HepG2 (cell line): ENCODE results near the gene COL9A2. TPM values are rescaled to one million over a fixed set of nuclear protein-coding genes. Genes with fewer than 3 reads are reported as not detected.

ENCODE experiments used
- ATAC-seq: fragments of 200-7000 bp; cut with Tn5 transposase; 3 replicates; pipeline ENCODE4 v1.9.1; 2020; ENCODE audit warnings: mild to moderate bottlenecking, moderate library complexity
- BruUV-seq: library from RNA; stranded (reverse); fragments of 400-500 nt; replicated peaks from 2 replicates; lab custom pipeline; 2021; lab: Mats Ljungman, UMichigan
- CTCF ChIA-PET: fragments of 300-600 bp; formaldehyde crosslinking; extraction: SDS; loops from one replicate; lab custom pipeline; 2021; ENCODE audit warnings: low total read pairs, inconsistent platforms, low intra/inter-chr PET ratio; lab: Yijun Ruan, JAX
- POLR2A ChIA-PET: fragments of 350-600 bp; sonication (Branson Sonifier 250); formaldehyde crosslinking; loops from one replicate; lab custom pipeline; 2020; ENCODE audit warnings: antibody characterized with exemption, inconsistent platforms; lab: Yijun Ruan, JAX
- DNase-seq: peaks from one replicate; pipeline ENCODE4 v3.0.0-alpha.2; 2015; ENCODE audit warnings: low spot score
- FAIRE-seq: peaks from 3 replicates; lab custom pipeline; 2011; peaks lifted over from hg19 to GRCh38; lab: Jason Lieb, UNC
- H2AFZ ChIP-seq: one replicate; pipeline ENCODE4 v1.6.1; 2011; ENCODE audit warnings: low read length, inconsistent platforms
- H3K27ac ChIP-seq: fragments of 300-600 bp; 3 replicates; pipeline ENCODE4 v1.8.0; 2011; ENCODE audit warnings: mixed run types, mild to moderate bottlenecking, mixed read lengths, low read length, inconsistent platforms; ENCODE audit not compliant: insufficient read depth; ENCODE audit errors: extremely low read length
- H3K27me3 ChIP-seq, 2 experiments: fragments of 200-600 bp in 1 of 2; 2 replicates in 1 of 2; 3 replicates in 1 of 2; pipeline versions ENCODE4 v1.6.0 to v1.8.0; 2011; ENCODE audit warnings: low read length in 2 of 2, mild to moderate bottlenecking in 2 of 2, moderate library complexity in 2 of 2, inconsistent platforms in 1 of 2; ENCODE audit not compliant: insufficient read depth in 2 of 2, control insufficient read depth in 1 of 2
- H3K36me3 ChIP-seq, 2 experiments: fragments of 200-600 bp in 1 of 2; replicated peaks in 1 of 2; 2 replicates in 1 of 2; 3 replicates in 1 of 2; pipeline versions ENCODE4 v1.5.1 to v1.8.0; 2011; ENCODE audit warnings: low read length in 2 of 2, inconsistent platforms in 1 of 2; ENCODE audit not compliant: insufficient read depth in 2 of 2, control insufficient read depth in 1 of 2
- H3K4me1 ChIP-seq: 2 replicates; pipeline ENCODE4 v1.5.1; 2012; ENCODE audit warnings: low read length, inconsistent platforms; ENCODE audit not compliant: insufficient read depth
- H3K4me2 ChIP-seq: 2 replicates; pipeline ENCODE4 v1.6.0; 2011; ENCODE audit warnings: low read depth, low read length, inconsistent platforms
- H3K4me3 ChIP-seq, 3 experiments: fragments of 200-600 bp in 1 of 3; sonication (generic), shearing (Covaris generic) in 1 of 3; replicated peaks in 1 of 3; 2 replicates each; pipeline ENCODE4 v1.5.1; 2011 to 2016; ENCODE audit warnings: low read length in 3 of 3, inconsistent platforms in 2 of 3, low read depth in 2 of 3, mild to moderate bottlenecking in 2 of 3, control low read depth in 1 of 3, mixed read lengths in 1 of 3; ENCODE audit not compliant: insufficient read depth in 1 of 3
- H3K79me2 ChIP-seq: one replicate; pipeline ENCODE4 v1.6.1; 2011; ENCODE audit warnings: low read length, inconsistent platforms; ENCODE audit not compliant: insufficient read depth
- H3K9ac ChIP-seq: 2 replicates; pipeline ENCODE4 v1.6.0; 2011; ENCODE audit warnings: mild to moderate bottlenecking, low read depth, low read length, inconsistent platforms; ENCODE audit not compliant: insufficient read depth
- H3K9me3 ChIP-seq: 2 replicates; pipeline ENCODE4 v1.5.1; 2012; ENCODE audit warnings: mild to moderate bottlenecking, low read length
- H4K20me1 ChIP-seq: 2 replicates; pipeline ENCODE4 v1.6.0; 2011; ENCODE audit warnings: inconsistent platforms, mild to moderate bottlenecking, low read length, moderate library complexity; ENCODE audit not compliant: insufficient read depth
- ARNT ChIP-seq: fragments of 450-650 bp; IDR thresholded peaks from 2 replicates; pipeline ENCODE4 v1.6.1; 2017
- FOXA1 ChIP-seq, 2 experiments: fragments of 450-650 bp in 1 of 2; sonication (generic) in 1 of 2; formaldehyde crosslinking in 1 of 2; IDR thresholded peaks; 2 replicates each; pipeline versions ENCODE4 v1.4.0 to v1.6.1; 2016 to 2020; ENCODE audit warnings: missing genetic modification reagents in 1 of 2
- IKZF1 ChIP-seq: fragments of 450-650 bp; IDR thresholded peaks from 2 replicates; pipeline ENCODE4 v1.7.1; 2016
- ISX ChIP-seq: sonication (generic); formaldehyde crosslinking; conservative IDR thresholded peaks from 2 replicates; pipeline ENCODE4 v1.5.0; 2020; ENCODE audit warnings: missing genetic modification reagents
- NBN ChIP-seq: fragments of 450-650 bp; conservative IDR thresholded peaks from 2 replicates; pipeline ENCODE4 v1.6.1; 2017
- RAD51 ChIP-seq: fragments of 450-650 bp; IDR thresholded peaks from 2 replicates; pipeline ENCODE4 v1.6.1; 2016; ENCODE audit warnings: borderline replicate concordance
- SMAD9 ChIP-seq: sonication (generic); formaldehyde crosslinking; IDR thresholded peaks from 2 replicates; pipeline ENCODE4 v1.5.1; 2020; ENCODE audit warnings: mild to moderate bottlenecking, missing genetic modification reagents
- SP5 ChIP-seq: IDR thresholded peaks from 2 replicates; pipeline ENCODE4 v1.6.1; 2016; ENCODE audit warnings: low read depth, borderline replicate concordance
- TBL1XR1 ChIP-seq: fragments of 150-350 bp; IDR thresholded peaks from 2 replicates; pipeline ENCODE4 v1.6.1; 2014; ENCODE audit warnings: borderline replicate concordance, low read length; ENCODE audit not compliant: partially characterized antibody
- WGBS: methylation state at CpG from one replicate; pipeline ENCODE4 v1.1.6; 2017; ENCODE audit warnings: low lambda C conversion rate; 5-methylcytosine and 5-hydroxymethylcytosine counted together
- in situ Hi-C: cut with HindIII; loops from 2 replicates; pipeline ENCODE4 v1.10.0; 2017; ENCODE audit warnings: low pct_unique_long_range_greater_than_20kb; ENCODE audit not compliant: extremely low pct_ligation_motif_present
- intact Hi-C: fragments of 100-400 bp; cut with micrococcal nuclease; formaldehyde crosslinking; loops from one replicate; pipeline ENCODE4 v1.10.0; 2022; ENCODE audit not compliant: unreplicated experiment
- polyA plus RNA-seq, 8 experiments: library from polyadenylated mRNA; depleted of rRNA in 3 of 8; stranded (reverse) in 7 of 8; unstranded in 1 of 8; fragments of >200 nt; fragmentation: Illumina TruSeq in 4 of 8; extraction: Trizol in 4 of 8; gene quantifications; 2 replicates each; pipeline versions ENCODE4 v1.2.1 to v1.2.3, GENCODE V29; 2011 to 2016; ENCODE audit warnings: low read depth in 4 of 8, missing spikeins in 1 of 8, mixed read lengths in 1 of 8; ENCODE audit not compliant: insufficient read depth in 1 of 8
- total RNA-seq, 5 experiments: library from RNA; depleted of rRNA; stranded (reverse); fragments of >200 nt; fragmentation: Illumina TruSeq; extraction: Trizol; gene quantifications; 2 replicates each; pipeline ENCODE4 v1.2.3, GENCODE V29; 2016; ENCODE audit warnings: low read depth in 1 of 5

Gene COL9A2
- total and polyA plus RNA-seq, 2 of the 13 experiments (the other 11 are each of a cell fraction or from before 2014, with no cell fraction given), result 20.2 to 26.9 TPM

GRCh38 chr1:40309374-40310128 lies 7.5 kb downstream of the COL9A2 start:
- no TSS peak for BruUV-seq
- FAIRE-seq, result no peak
- no peak overlapping the region for H3K9ac ChIP-seq
- peaks cover 1 to 12% of the 10 kb centered on the region in 2 experiments; a peak in 1 of 5 replicates for H3K36me3 ChIP-seq
- intact Hi-C loops (loop anchor here (10.0 kb wide), 1 partner anchor 55 kb away; the partner anchor contains the start of gene ZMPSTE24), in situ Hi-C loops (no loop called here)
- TF ChIP-seq FOXA1 (IDR thresholded peaks at IDR 0.05), result 0 out of 2 replicates have a peak, but pooled peaks have one; percentile 9
- no peak for TF ChIP-seq FOXA1 (CRISPR knock-in tag; IDR thresholded peaks at IDR 0.05)
- TF ChIP-seq RAD51, result 0 out of 2 replicates have a peak, but pooled peaks have one; percentile 22
- no peak for TF ChIP-seq ISX (CRISPR knock-in tag)
- TF ChIP-seq ARNT, result no peak
- 0 out of 2 replicates have a peak, but pooled peaks have one; percentile 36 for TF ChIP-seq NBN
- TF ChIP-seq IKZF1, result 0 out of 2 replicates have a peak, but pooled peaks have one; percentile 59
- TF ChIP-seq SP5 (CRISPR knock-in tag), result no peak
- no peak for TF ChIP-seq TBL1XR1
- TF ChIP-seq SMAD9, result no peak
- no peak overlapping the region for H2AFZ ChIP-seq
- ChIA-PET CTCF (no interaction called here), POLR2A (no interaction called here)
- H3K4me1 ChIP-seq, result peaks cover 25% of the 10 kb centered on the region
- no peaks in the 10 kb centered on the region for H4K20me1 ChIP-seq
- no peaks in the 10 kb centered on the region for H3K79me2 ChIP-seq
- no peaks in the 10 kb centered on the region for H3K27me3 ChIP-seq
- no peak overlapping the region for H3K4me2 ChIP-seq
- no peak overlapping the region for H3K4me3 ChIP-seq
- DNase-seq, result no peak
- no peak for ATAC-seq
- H3K27ac ChIP-seq, result no peak overlapping the region
- WGBS, result 95% methylated on average over 8 of the region's 8 CpGs
- H3K9me3 ChIP-seq, result no peaks in the 10 kb centered on the region
